PC-9 (cell line): ENCODE results near the gene WFDC1. TPM values are rescaled to one million over a fixed set of nuclear protein-coding genes. Genes with fewer than 3 reads are reported as not detected.

Source experiments
- BruUV-seq: library from RNA; stranded (reverse); fragments of 400-500 nt; replicated peaks from 2 replicates; lab custom pipeline; 2021; lab: Mats Ljungman, UMichigan
- CTCF ChIA-PET: fragments of 300-600 bp; sonication (Branson Sonifier 250); formaldehyde crosslinking; loops from one replicate; lab custom pipeline; 2022; ENCODE audit warnings: antibody characterized with exemption; lab: Charles Lee
- POLR2A ChIA-PET: fragments of 300-600 bp; sonication (Branson Sonifier 250); formaldehyde crosslinking; loops from one replicate; lab custom pipeline; 2022; ENCODE audit warnings: antibody characterized with exemption; ENCODE audit not compliant: unreplicated experiment; lab: Charles Lee
- DNase-seq, 2 experiments: peaks; one replicate each; pipeline versions ENCODE4 v3.0.0 to v3.0.0-alpha.2; 2015 to 2022; ENCODE audit warnings: mixed read lengths in 1 of 2
- H2AFZ ChIP-seq: fragments of 200-600 bp; sonication (generic); 2 replicates; pipeline ENCODE4 v1.8.1; 2017; ENCODE audit warnings: antibody characterized with exemption
- H3F3A ChIP-seq: fragments of 200-600 bp; sonication (generic); 2 replicates; pipeline ENCODE4 v1.8.1; 2017; ENCODE audit warnings: antibody characterized with exemption, mild to moderate bottlenecking, low read depth; ENCODE audit not compliant: insufficient read depth
- H3K27ac ChIP-seq: fragments of 200-600 bp; sonication (generic); 2 replicates; pipeline ENCODE4 v1.6.1; 2016; ENCODE audit warnings: mixed run types
- H3K27me3 ChIP-seq: fragments of 200-600 bp; sonication (generic); 2 replicates; pipeline ENCODE4 v1.6.1; 2016; ENCODE audit warnings: low read depth, mixed run types; ENCODE audit not compliant: insufficient read depth
- H3K36me3 ChIP-seq: fragments of 200-600 bp; sonication (generic); 2 replicates; pipeline ENCODE4 v1.6.1; 2016; ENCODE audit warnings: low read depth, mixed run types
- H3K4me1 ChIP-seq: fragments of 200-600 bp; sonication (generic); replicated peaks from 2 replicates; pipeline ENCODE4 v1.6.1; 2016; ENCODE audit warnings: mixed run types; ENCODE audit not compliant: insufficient read depth
- H3K4me2 ChIP-seq: fragments of 200-600 bp; sonication (generic); 2 replicates; pipeline ENCODE4 v1.6.1; 2017; ENCODE audit warnings: mixed run types
- H3K4me3 ChIP-seq: fragments of 200-600 bp; sonication (generic); 2 replicates; pipeline ENCODE4 v1.6.1; 2016; ENCODE audit warnings: mixed run types
- H3K79me2 ChIP-seq: fragments of 200-600 bp; sonication (generic); 2 replicates; pipeline ENCODE4 v1.6.1; 2017; ENCODE audit warnings: low read depth, mixed run types
- H3K9me2 ChIP-seq: fragments of 200-600 bp; sonication (generic); 2 replicates; pipeline ENCODE4 v1.8.1; 2017; ENCODE audit warnings: mild to moderate bottlenecking; ENCODE audit not compliant: insufficient read depth
- H3K9me3 ChIP-seq: fragments of 200-600 bp; sonication (generic); 2 replicates; pipeline ENCODE4 v1.8.1; 2016; ENCODE audit warnings: low read depth; ENCODE audit not compliant: insufficient read depth
- H4K20me1 ChIP-seq: fragments of 200-600 bp; sonication (generic); 2 replicates; pipeline ENCODE4 v1.8.1; 2017; ENCODE audit not compliant: insufficient read depth
- CTCF ChIP-seq: fragments of 200-600 bp; sonication (generic); conservative IDR thresholded peaks from 2 replicates; pipeline ENCODE4 v1.6.1; 2017; ENCODE audit warnings: mixed run types, antibody characterized with exemption, mild to moderate bottlenecking, moderate library complexity
- EZH2 ChIP-seq: fragments of 200-600 bp; sonication (generic); IDR thresholded peaks from 2 replicates; pipeline ENCODE4 v1.8.0; 2017; ENCODE audit warnings: antibody characterized with exemption, low read depth
- intact Hi-C: fragments of 100-400 bp; cut with micrococcal nuclease; formaldehyde crosslinking; loops from one replicate; pipeline ENCODE4 v1.10.0; 2022; ENCODE audit not compliant: unreplicated experiment
- total RNA-seq: library from RNA; stranded (reverse); gene quantifications from 2 replicates; pipeline ENCODE4 v1.2.3, GENCODE V29; 2021

The WFDC1 gene
- total RNA-seq, 1 experiment from 2014 or later, result not detected

- Histone ChIP-seq H3K9me2 (no peaks in the 10 kb centered on the region), H4K20me1 (no peaks in the 10 kb centered on the region), H3K4me3 (no peak overlapping the region), H3K79me2 (no peaks in the 10 kb centered on the region), H3K9me3 (no peaks in the 10 kb centered on the region), H2AFZ (no peak overlapping the region), H3K4me2 (no peak overlapping the region), H3K27ac (no peak overlapping the region), H3K4me1 (no peaks in the 10 kb centered on the region), H3K36me3 (no peaks in the 10 kb centered on the region), H3F3A (no peaks in the 10 kb centered on the region), H3K27me3 (no peaks in the 10 kb centered on the region)
- DNase-seq, result no peak
- TF ChIP-seq CTCF, result no peak
- TF ChIP-seq EZH2, result no peak
- intact Hi-C loops, result no loop called here
- ChIA-PET POLR2A (no interaction called here), CTCF (no interaction called here)
- BruUV-seq, result no TSS peak
Measured at GRCh38 chr16:84310642-84311041, 16.0 kb downstream of the WFDC1 start.

DNA sequence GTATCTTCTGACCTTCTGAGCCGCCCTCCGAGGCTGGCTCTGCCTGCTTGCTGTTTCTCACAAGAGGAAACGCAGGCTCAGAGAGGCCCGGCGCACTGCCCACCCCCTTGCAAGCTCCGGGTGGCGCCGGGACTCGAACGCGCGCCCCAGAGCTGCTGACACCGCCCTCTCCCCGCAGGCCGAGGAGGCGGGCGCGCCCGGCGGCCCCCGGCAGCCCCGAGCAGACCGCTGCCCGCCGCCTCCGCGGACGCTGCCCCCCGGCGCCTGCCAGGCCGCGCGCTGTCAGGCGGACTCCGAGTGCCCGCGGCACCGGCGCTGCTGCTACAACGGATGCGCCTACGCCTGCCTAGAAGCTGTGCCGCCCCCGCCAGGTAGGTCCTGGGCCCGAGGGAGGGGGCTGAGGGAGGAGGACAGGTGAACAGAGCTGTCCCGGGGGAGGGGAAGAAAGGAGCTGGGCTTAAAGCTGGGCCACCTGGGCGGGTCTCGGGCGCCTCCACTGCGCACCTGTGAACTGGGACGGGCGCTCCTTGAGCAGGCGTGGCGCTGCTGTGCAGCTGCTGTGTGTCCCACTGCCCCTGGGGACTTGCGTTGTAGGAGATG lies 18.2 kb downstream of the WFDC1 start:
- no peaks in the 10 kb centered on the region for H3K9me3 ChIP-seq
- no TSS peak for BruUV-seq
- no peaks in the 10 kb centered on the region for H3K9me2 ChIP-seq
- TF ChIP-seq CTCF, result no peak
- TF ChIP-seq EZH2, result no peak
- no peaks in the 10 kb centered on the region for H3K27me3 ChIP-seq
- H3F3A ChIP-seq, result no peaks in the 10 kb centered on the region
- CTCF ChIA-PET, result interaction anchor here (0.5 to 1.1 kb wide), 3 partner anchors 122 to 219 kb away, joined by 3 to 4 read pairs (median 4); partner anchors contain the start of genes ADAD2 and TAF1C
- no peaks in the 10 kb centered on the region for H3K4me1 ChIP-seq
- DNase-seq, result peak in 1 of 2 experiments; percentile 62
- intact Hi-C loops, result no loop called here
- no peak overlapping the region for H3K27ac ChIP-seq
- H2AFZ ChIP-seq, result no peak overlapping the region
- no peaks in the 10 kb centered on the region for H3K36me3 ChIP-seq
- peak overlapping the region; percentile 53 for H3K4me2 ChIP-seq
- no peaks in the 10 kb centered on the region for H4K20me1 ChIP-seq
- H3K4me3 ChIP-seq, result no peak overlapping the region
- H3K79me2 ChIP-seq, result no peaks in the 10 kb centered on the region
- POLR2A ChIA-PET, result interaction anchor here (0.5 to 0.7 kb wide), 3 partner anchors 126 to 194 kb away, joined by 3 to 6 read pairs (median 3); partner anchors contain the start of gene TAF1C

DNA sequence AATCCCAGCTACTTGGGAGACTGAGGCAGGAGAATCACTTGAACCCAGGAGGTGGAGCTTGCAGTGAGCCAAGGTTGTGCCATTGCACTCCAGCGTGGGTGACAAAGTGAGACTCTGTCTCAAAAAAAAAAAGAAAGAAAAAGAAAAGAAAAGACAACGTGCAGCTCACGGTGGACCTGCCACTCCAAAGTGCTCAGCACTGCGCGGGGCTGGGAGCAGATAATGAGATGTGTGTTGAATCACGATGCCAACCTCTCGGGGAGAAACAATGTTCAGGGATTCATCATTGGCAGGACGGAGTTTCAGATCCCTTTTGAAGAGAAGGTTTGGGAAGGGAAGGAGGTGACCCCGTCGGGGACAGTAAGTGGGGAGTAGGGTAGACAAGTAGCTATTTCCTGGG lies 19.2 kb downstream of the WFDC1 start:
- Histone ChIP-seq H3F3A (no peaks in the 10 kb centered on the region), H3K4me1 (no peaks in the 10 kb centered on the region), H3K27ac (no peak overlapping the region), H3K9me2 (no peaks in the 10 kb centered on the region), H3K36me3 (no peaks in the 10 kb centered on the region), H3K79me2 (no peaks in the 10 kb centered on the region), H2AFZ (no peak overlapping the region), H4K20me1 (no peaks in the 10 kb centered on the region), H3K9me3 (no peaks in the 10 kb centered on the region), H3K4me2 (no peak overlapping the region), H3K4me3 (no peak overlapping the region), H3K27me3 (no peaks in the 10 kb centered on the region)
- no peak for DNase-seq
- intact Hi-C loops, result no loop called here
- TF ChIP-seq EZH2, result no peak
- TF ChIP-seq CTCF, result no peak
- POLR2A ChIA-PET, result no interaction called here
- CTCF ChIA-PET, result interaction anchor here (0.6 kb wide), 1 partner anchor 212 kb away, joined by 4 read pairs; no protein-coding TSS in a partner anchor
- BruUV-seq, result no TSS peak
